NCI-H146 (cell line): ENCODE measurements around the gene LPP.
"Not testable (repeated sequence)": the region's sequence is repeated elsewhere in the genome, so short reads cannot be mapped to it uniquely, and the experiment has no call there.

Experiments used
- DNase-seq: peaks from one replicate; lab custom pipeline; 2025; lab: John Stamatoyannopoulos, UW

The LPP gene

GRCh38 chr3:188401244-188401993 lies 247.5 kb downstream of the LPP start:
- DNase-seq, result no peak

DNA sequence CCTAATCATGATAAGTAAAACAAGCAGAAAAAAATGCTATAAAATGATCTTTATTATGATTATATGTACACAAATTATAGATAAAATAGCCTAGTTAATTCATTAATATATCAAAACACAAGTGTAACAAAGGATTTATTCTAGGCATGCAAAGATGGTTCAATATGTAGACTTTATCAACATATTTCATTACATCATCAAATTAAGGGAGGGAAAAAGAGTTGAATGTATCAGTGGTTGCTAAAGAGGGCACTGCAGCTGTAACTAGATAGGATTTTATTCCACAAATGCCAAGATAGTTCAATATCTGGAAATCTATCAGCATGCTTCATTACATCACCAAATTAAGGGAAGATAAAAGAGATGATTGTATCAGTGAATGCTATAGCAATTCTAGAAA lies 248.3 kb downstream of the LPP start:
- no peak for DNase-seq

- no peak for DNase-seq
Observed at GRCh38 chr3:188403404-188403803, 249.4 kb downstream of the LPP start.

GRCh38 chr3:188404124-188404523 lies 250.2 kb downstream of the LPP start:
- DNase-seq, result no peak

- DNase-seq, result no peak
Observed at GRCh38 chr3:188404701-188405100, 250.7 kb downstream of the LPP start.

DNA sequence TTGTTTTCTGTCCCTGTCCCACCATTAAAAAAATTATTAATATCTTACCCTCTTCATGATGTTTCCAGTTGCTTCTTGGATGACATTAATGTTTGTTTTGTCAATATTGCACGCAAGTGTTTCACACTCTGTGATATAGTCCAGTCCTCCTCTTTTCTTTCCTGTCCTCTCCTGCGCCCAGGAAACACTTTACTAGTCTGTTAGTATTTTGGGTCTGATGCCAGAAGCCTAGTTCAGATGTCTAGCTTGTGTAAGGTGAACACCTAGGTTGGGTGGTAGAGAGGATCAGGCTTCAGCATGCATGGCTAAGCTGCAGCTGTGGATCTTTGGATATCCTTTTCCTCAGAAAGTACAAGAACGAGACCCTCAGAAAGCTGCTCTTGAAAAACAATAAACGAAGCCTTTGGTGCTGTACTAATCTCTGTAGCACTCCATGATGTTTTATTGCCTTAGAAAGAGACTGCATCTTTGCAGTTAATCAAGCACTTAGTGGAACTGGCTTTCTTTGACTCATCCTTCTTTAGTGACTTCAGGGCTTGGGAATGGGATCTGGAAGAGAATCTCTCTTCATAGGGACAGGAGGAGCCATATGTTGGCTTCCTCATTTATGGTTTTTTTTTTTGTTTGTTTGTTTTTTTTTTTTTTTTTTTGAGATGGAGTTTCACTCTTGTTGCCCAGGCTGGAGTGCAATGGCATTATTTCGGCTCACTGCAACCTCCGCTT lies 253.4 kb downstream of the LPP start:
- DNase-seq, result no peak

GRCh38 chr3:188408831-188409230 lies 254.9 kb downstream of the LPP start:
- DNase-seq, result no peak

DNA sequence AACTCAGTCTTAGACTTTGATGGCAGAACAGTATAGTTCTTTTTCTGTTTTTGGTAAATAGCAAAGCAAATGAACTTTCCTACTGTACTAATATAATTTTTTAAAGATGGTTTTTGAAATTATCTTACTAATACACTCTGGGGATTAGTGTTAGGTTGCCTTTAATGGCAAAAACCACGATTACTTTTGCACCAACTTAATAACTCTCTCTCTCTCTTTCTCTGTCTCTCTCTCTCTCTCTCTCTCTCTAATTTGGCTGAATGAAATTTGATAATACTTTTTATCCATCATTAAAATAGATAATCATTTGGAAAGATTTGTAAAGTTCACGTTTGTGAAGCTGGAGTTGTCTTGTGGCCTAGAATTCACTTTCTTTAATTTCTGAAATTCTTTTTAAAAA lies 257.8 kb downstream of the LPP start:
- no peak for DNase-seq

DNA sequence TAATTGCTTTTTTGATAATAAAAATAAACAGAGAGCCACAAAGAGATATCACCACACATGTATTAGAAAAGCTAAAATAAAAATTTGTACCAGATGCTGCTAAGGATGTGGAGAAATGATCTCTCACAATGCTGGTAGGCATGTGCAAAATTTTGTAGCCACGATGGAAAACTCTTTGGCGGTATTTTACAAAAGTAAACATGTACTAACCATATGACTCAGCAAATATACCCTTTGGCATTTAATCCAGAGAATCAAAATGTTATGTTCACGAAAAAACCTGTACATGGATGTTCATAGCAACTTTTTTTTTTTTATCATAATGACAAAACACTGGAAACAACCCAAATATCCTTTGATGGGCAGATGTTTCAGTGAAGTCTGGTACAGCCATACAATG lies 261.2 kb downstream of the LPP start:
- no peak for DNase-seq

- no peak for DNase-seq
Observed at GRCh38 chr3:188416041-188416440, 262.1 kb downstream of the LPP start.

GRCh38 chr3:188417271-188417696 lies 263.3 kb downstream of the LPP start:
- no peak for DNase-seq

DNA sequence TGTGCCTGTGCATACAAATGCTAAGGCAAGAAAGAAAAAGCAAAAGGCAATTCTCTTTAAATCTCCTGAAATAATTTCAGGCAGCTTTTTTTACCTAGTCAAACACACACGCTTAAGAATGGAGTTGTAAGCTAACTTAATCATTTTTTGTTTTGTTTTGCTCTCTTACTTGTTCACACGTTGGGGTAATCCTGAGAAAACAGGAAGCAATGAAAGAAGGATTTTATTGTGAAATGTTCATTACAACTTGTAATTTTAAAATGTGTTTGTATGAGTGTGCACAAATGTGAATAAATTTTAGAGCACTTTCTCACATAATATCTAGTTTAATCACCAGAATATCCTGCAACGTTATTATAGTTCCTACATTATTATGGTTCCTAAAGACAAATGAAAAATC lies 263.8 kb downstream of the LPP start:
- no peak for DNase-seq

- DNase-seq, result no peak
Observed at GRCh38 chr3:188421151-188421821, 267.3 kb downstream of the LPP start.

- no peak for DNase-seq
Observed at GRCh38 chr3:188421836-188422540, 268.0 kb downstream of the LPP start.

- not testable (repeated sequence) for DNase-seq
Observed at GRCh38 chr3:188427981-188428380, 274.0 kb downstream of the LPP start.

DNA sequence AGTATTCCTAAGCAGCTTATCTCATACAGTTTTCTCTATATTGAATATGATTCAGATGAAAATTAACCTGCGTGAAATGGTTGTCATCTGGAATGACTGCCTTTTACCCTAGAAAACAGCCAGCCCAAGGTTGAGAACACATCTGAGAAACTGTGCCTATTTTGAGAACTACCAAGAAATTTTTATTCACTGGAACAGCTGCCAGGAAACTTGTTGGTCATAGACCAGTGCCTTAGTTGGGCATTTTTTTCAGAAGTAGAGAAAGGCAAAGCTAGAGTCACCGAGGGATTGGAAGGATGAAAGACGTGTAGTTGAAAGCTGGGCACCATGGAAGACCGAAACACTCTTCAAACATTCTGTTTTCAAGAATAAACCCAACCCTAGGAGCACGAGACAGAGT lies 277.1 kb downstream of the LPP start:
- no peak for DNase-seq

GRCh38 chr3:188431553-188431952 lies 277.6 kb downstream of the LPP start:
- no peak for DNase-seq

DNA sequence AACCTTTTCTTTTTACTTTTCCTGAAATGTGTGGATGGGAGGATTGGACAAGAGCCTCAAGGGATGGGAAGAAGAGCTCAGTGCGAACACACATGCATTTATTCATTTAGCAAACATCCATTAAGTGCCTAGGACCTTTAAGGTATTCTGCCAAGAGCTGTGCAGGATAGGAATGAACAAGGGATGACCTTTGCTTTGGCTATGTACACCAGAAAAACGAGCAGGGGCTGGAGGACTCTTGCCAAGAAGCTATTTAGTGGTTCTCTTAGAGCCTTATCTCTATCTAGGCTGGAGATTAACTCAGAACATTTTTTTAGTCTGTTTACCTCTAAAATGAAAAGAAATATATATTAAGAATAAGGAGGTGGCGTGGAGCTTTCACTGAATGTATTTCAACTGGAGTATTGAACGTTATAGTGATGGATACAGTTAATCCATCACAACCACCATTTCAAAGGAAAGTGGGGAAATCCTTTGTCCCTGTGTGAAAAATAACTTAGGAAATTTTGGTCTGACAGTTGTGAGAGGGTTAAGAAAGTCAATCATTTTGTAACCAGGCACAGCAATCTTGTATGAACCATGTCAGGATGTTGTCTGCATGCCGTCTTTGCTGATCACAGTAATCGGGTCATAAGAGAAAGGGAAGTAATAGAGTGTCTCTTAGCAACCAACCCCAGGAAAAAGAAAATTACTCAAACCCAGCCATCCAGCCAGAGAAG lies 279.0 kb downstream of the LPP start:
- no peak for DNase-seq

DNA sequence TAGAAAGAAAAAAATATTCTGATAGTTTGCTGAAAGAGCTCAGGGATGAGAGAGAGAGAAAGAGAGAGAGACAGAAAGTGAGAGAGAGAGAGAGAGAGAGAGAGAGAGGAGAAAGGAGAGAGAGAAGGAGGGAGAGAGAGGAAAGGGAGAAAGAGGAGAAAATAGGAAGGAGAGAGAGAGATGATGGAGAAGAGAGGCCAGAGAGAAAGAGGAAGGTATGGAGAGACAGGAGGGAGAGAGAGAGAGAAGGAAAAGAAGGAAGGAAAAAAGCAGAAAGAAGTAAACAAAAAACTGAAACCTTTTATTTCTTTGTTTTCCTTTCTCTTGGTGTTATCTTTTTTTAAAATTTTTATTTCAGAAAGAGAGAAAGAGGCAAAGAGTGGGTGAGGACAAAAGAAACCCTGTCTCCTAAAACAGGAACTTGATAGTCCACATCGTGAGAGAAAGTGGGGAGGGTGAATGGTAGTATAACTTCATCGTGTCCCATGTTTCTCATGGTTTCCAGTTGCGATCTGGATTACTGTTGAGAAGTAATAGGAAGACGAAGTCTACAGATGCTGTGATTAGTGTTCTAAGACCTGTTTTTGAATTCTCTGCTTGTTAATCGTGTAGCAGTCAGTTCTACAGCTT lies 279.7 kb downstream of the LPP start:
- DNase-seq, result no peak

- no peak for DNase-seq
Observed at GRCh38 chr3:188434594-188434993, 280.6 kb downstream of the LPP start.

DNA sequence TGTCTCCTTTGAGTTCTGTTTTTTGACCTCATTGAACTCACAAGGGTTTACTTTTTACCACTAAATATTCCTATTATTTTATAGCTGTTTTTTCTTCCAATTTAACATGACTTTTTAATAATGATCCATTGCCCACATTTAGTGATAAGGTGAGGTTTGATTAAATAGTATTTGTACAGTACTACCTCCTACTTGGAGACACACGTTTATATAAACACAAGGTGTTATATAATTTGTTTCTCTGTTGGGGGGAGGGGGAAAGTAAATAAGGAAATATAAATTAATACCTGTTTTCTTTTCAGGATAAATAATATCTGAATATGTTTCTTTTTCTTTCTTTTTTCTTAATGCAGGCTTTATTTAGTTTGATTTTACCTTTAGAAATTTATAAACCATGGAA lies 281.3 kb downstream of the LPP start:
- no peak for DNase-seq
